OCI-M1 (cell line): ENCODE measurements around the gene RGL1.
A peak's percentile ranks its signal among the peaks of the same experiment; 100 is the strongest.
"Not testable (repeated sequence)": the region's sequence is repeated elsewhere in the genome, so short reads cannot be mapped to it uniquely, and the experiment has no call there.

Source experiments
- DNase-seq: peaks from one replicate; lab custom pipeline; 2025; lab: John Stamatoyannopoulos, UW

Gene RGL1

DNA sequence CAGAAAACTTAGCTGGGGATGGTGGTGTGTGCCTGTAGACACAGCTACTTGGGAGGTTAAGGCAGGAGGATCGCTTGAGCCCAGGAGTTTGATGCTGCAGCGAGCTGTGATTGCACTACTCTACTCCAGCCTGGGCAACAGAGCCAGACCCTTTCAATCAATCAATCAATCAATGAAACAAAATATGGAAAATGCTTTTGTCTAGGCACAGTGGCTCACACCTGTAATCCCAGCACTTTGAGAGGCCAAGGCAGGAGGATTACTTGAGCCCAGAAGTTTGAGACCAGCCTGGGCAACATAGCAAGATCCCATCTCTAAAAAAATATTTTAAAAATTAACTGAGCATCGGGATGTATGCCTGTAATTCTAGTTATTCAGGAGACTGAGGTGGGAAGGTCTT is 19.0 kb upstream of the RGL1 start:
- not testable (repeated sequence) for DNase-seq

- no peak for DNase-seq
These were observed 17.2 kb upstream of the RGL1 start for GRCh38 chr1:183787704-183788103.

GRCh38 chr1:183791319-183791718 is 13.6 kb upstream of the RGL1 start:
- DNase-seq = no peak

GRCh38 chr1:183792300-183792699 is 12.6 kb upstream of the RGL1 start:
- peak; percentile 81 for DNase-seq

DNA sequence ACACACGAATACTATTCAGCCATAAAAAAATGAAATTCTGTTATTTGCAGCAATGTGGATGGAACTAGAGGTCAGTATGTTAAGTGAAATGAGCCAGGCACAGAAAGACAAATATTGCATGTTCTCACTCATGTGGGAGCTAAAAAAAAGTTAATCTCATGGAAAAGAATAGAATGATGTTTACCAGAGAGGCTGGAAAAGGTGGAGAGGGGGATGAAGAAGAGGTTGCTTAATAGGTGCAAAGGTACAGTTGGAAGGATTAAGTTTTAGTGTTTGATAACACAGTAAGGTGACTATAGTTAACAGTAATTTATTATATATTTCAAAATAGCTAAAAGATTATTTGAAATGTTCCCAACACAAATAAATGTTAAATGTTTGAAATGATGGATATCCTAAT is 10.8 kb upstream of the RGL1 start:
- no peak for DNase-seq

DNA sequence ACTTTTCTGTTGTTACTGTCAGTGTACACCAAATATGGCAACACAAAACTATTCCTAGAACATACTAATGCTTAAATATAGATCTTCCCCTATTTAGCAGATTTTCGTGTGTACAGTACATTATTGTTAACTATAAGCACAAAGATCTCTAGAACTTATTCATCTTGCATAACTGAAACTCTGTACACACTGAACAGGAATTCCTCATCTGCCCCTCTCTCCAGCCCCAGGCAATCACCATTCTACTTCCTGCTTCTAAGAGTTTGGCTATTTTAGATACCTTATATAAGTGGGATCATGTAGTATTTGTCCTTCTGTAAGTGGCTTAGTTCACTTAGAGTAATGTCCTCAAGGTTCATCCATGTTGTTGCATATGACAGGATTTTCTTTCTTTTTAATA is 4.5 kb upstream of the RGL1 start:
- DNase-seq = no peak

DNA sequence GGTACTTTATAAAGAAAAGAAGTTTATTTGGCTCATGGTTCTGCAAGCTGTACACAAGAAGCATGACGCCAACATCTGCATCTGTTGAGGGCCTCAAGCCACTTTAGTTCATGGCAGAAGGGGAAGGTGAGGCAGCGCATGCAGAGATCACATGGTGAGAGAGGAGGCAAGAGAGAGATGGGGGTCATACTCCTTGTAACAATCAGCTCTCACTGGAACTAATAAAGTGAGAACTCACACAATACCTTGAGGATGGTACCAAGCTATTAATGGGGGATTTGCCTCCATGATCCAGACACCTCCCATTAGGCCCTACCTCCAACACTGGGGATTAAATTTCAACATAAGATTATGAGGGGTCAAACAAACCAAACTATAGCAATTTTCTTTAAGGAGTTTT is 3.3 kb upstream of the RGL1 start:
- no peak for DNase-seq

DNA sequence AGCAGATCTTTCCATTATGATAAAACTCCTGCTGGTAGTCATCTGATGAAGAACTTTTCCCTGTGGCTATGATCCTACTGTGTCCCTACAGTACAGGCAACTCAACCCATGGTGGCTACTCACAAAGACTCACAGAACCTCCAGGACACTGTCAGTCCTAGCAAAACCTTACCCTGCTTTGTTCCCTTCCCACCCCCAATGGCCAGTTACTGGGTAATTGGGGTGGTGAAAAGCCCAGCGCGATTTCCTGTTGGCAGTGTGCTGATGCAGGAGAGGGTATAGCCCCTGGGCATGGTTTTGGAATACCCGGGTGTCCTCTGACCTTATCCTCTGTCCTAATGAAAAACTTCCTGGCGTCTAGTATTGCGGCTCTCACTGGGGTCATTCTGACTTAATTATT is 533 bp upstream of the RGL1 start:
- DNase-seq = no peak

DNA sequence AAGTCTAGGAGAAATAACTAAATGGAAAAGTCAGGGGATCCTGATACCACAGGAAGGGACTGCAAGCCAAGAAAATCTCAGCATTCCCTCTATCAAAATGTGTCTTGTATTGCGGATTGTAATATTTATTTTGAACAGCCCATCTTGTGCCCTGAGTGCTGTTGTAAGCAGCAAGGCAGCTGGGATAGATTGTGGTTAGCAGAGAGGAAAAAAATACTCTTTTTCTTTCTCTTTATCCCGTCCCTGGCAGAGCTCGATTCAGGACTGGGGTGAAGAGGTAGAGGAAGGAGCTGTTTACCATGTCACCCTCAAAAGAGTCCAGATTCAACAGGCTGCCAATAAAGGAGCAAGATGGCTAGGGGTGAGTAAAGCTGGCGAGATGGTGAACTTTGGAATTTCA is 1.2 kb downstream of the RGL1 start:
- DNase-seq = no peak

DNA sequence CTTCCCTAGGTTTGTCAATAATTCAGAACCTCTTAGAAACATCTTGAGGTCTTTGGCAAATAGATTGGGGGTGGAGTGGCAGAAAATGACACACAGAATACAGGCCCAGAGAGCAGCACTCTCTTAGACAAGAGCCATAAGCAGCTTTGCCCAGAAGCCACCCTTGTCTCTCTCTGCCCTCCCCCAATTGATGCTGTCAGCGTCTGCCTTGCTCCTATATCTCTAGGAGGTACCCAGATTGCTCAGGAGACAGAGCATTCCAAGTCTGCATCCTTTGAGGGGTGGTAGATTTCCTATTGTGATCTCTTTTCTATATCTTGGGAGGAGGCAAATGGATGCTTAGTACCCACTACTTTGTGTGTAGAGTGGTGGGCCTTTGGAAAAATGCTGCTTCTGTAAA is 1.8 kb downstream of the RGL1 start:
- DNase-seq = no peak

GRCh38 chr1:183807549-183808168 is 2.7 kb downstream of the RGL1 start:
- peak; percentile 43 for DNase-seq

- no peak for DNase-seq
These were observed 3.5 kb downstream of the RGL1 start for GRCh38 chr1:183808296-183809027.

GRCh38 chr1:183810121-183810520 is 5.2 kb downstream of the RGL1 start:
- peak; percentile 95 for DNase-seq

GRCh38 chr1:183810756-183811544 is 6.0 kb downstream of the RGL1 start:
- DNase-seq = no peak

DNA sequence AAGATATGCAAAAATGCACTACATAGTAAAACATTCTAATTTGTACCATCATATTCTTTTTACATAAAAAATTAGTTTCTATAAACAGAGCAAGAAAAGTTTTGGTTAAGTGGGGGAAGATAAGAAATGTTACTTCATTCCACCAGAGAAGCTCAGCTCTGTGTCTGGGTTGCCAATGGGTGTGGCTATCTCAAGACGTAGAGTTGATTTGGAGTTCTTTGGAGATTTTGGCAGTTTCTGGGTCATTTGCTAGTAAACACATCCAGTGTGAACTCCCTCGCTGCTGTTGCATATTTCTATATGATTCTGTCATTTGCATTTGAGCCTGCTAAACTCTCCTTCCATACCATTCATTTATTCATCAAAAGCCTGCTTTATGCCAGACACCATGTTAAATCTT is 7.2 kb downstream of the RGL1 start:
- DNase-seq = peak; percentile 31

GRCh38 chr1:183812686-183813569 is 8.0 kb downstream of the RGL1 start:
- no peak for DNase-seq

- DNase-seq = no peak
These were observed 9.3 kb downstream of the RGL1 start for GRCh38 chr1:183814121-183814681.

- no peak for DNase-seq
These were observed 11.2 kb downstream of the RGL1 start for GRCh38 chr1:183816110-183816509.

DNA sequence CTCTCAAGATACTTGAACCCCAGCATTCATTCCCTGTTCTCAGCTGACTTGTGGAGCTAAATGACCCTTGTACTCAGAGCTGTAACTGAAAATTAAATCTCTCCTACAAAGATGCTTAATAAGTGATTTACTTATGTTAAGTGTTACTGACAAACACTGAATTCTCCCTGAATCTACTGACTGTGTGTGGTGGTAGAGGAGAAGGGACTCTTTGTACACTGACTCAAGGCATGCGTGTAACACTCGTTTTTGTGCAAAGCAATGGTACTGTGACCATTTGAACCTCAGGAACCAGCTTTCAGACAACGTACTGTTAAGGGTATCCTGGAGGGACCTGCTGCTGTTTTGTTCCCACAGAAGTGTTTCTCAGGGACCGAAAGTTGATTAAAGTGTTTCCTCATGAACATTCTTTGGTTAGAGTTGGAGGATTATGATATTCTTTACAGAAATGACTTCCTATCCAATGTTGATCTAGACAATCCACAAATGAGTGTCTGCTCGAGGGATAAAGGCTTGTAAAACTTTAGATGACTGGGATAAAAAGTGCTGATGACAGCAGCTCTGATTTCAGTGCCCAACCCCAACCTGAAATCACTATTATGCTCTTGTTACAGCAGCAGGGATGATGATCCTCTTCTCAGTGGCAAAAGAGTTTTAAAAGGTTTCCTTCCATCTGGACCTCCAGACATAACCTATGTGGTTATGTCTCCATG is 12.8 kb downstream of the RGL1 start:
- no peak for DNase-seq

DNA sequence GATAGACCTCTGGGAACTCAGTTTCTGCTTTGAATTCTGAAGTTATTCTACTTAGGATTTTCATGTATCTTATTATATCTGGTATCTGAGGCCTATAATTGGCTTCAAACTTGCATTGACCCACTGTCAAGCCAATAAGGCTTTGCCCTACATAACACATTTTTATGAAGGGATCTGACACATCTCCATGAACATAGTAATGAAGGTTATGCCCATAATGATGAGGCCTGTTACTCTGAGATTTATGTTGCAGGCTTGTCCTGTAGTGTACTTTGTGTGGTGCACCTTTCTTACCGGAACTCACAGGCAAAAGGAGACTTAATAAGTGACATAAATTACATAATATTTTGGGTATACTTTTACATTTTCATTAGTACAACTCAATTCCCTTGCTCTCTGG is 14.1 kb downstream of the RGL1 start:
- no peak for DNase-seq

- DNase-seq = no peak
These were observed 16.5 kb downstream of the RGL1 start for GRCh38 chr1:183821309-183821888.
